Sigmoid colon (tissue), 4 donors: ENCODE measurements around the gene LAMA1.

Source experiments
- CTCF ChIP-seq, 4 experiments: fragments of 450-650 bp in 3 of 4; fragments of 200-600 bp in 1 of 4; IDR thresholded peaks; one replicate each; pipeline ENCODE4 v1.5.1; 2016 to 2019; ENCODE audit warnings: antibody characterized with exemption in 4 of 4, mild to moderate bottlenecking in 3 of 4, moderate library complexity in 2 of 4
- EP300 ChIP-seq, 4 donors: sonication (generic); formaldehyde crosslinking; IDR thresholded peaks; one replicate each; pipeline ENCODE4 v1.6.1; 2017; ENCODE audit warnings: antibody characterized with exemption in 4 of 4
- POLR2A ChIP-seq, 2 donors: fragments of 450-650 bp; IDR thresholded peaks; one replicate each; pipeline ENCODE4 v1.6.1; 2016; ENCODE audit warnings: antibody characterized with exemption in 2 of 2, mild to moderate bottlenecking in 2 of 2, moderate library complexity in 2 of 2
- POLR2AphosphoS5 ChIP-seq, 4 donors: sonication (generic); formaldehyde crosslinking; IDR thresholded peaks; one replicate each; pipeline ENCODE4 v1.6.1; 2017; ENCODE audit warnings: antibody characterized with exemption in 4 of 4

GRCh38 chr18:7112936-7113335 is 4.7 kb downstream of the LAMA1 start:
- no peak for TF ChIP-seq CTCF (IDR thresholded peaks at IDR 0.05)
- TF ChIP-seq EP300 (IDR thresholded peaks at IDR 0.05): no peak
- no peak for TF ChIP-seq POLR2AphosphoS5 (IDR thresholded peaks at IDR 0.05)
- TF ChIP-seq POLR2A (IDR thresholded peaks at IDR 0.05): no peak
